Kidney epithelial cell (primary cell): ENCODE results near the gene CHCHD2. TPM values are rescaled to one million over a fixed set of nuclear protein-coding genes. Genes with fewer than 3 reads are reported as not detected.
"Not testable (repeated sequence)": the region's sequence is repeated elsewhere in the genome, so short reads cannot be mapped to it uniquely, and the experiment has no call there.

ENCODE experiments used
- DNase-seq: peaks from one replicate; pipeline ENCODE4 v3.0.0-alpha.2; 2010; ENCODE audit warnings: low read depth
- H3K27me3 ChIP-seq: 2 replicates; pipeline ENCODE4 v1.6.0; 2011; ENCODE audit warnings: low read length; ENCODE audit not compliant: control insufficient read depth, insufficient read depth
- H3K36me3 ChIP-seq: 2 replicates; pipeline ENCODE4 v1.5.1; 2011; ENCODE audit warnings: low read length; ENCODE audit not compliant: control insufficient read depth, insufficient read depth
- H3K4me3 ChIP-seq: 2 replicates; pipeline ENCODE4 v1.5.1; 2011; ENCODE audit warnings: low read depth, mild to moderate bottlenecking, control low read depth, low read length
- total RNA-seq: library from RNA; depleted of rRNA; stranded (reverse); fragments of >200 nt; gene quantifications from 2 replicates; pipeline ENCODE4 v1.2.3, GENCODE V29; 2015
- TF ChIP-seq, protein P1 (sequence below): IDR thresholded peaks from 2 replicates; pipeline ENCODE4 v1.5.1; 2011; ENCODE audit warnings: mild to moderate bottlenecking, moderate library complexity, low read length, control low read depth, inconsistent platforms; ENCODE audit not compliant: insufficient read depth, poor library complexity, severe bottlenecking

CHCHD2 gene
- total RNA-seq, 1 donor from 2014 or later: 687 TPM

DNA sequence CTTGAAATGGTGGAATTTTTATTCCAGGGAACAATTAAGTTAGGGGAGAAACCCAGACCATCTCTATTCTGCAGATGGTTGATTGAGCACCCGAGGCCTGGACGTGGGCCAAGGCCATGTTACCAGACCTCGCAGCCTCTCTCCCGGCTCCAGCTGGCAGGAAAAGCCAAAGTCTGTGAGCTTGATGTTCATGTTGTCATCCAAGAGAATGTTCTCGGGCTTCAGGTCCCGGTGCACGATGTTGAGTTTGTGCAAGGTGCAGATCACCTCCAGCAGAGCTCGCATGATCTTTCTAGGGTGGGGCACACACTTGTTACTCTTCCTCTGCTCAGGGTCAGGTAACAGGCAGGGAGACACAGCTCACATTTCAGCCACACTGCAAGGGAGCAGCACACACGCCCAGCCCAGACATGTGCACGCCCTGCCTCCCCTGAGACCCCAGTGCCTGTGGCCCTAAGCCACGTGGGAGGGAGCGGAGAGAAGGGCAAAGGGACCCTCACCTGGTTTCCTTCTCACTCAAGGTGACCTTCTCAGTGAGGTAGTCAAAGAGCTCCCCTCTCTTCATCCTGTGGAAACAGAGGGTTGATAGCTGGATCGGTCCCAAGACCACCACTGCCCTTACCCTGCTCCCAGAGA, 23.0 kb downstream of the CHCHD2 start:
- TF ChIP-seq, protein P1, sequence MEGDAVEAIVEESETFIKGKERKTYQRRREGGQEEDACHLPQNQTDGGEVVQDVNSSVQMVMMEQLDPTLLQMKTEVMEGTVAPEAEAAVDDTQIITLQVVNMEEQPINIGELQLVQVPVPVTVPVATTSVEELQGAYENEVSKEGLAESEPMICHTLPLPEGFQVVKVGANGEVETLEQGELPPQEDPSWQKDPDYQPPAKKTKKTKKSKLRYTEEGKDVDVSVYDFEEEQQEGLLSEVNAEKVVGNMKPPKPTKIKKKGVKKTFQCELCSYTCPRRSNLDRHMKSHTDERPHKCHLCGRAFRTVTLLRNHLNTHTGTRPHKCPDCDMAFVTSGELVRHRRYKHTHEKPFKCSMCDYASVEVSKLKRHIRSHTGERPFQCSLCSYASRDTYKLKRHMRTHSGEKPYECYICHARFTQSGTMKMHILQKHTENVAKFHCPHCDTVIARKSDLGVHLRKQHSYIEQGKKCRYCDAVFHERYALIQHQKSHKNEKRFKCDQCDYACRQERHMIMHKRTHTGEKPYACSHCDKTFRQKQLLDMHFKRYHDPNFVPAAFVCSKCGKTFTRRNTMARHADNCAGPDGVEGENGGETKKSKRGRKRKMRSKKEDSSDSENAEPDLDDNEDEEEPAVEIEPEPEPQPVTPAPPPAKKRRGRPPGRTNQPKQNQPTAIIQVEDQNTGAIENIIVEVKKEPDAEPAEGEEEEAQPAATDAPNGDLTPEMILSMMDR: no peak
- Histone ChIP-seq H3K36me3 (peaks cover 2% of the 10 kb centered on the region), H3K4me3 (no peak overlapping the region), H3K27me3 (no peaks in the 10 kb centered on the region)
- no peak for DNase-seq

DNA sequence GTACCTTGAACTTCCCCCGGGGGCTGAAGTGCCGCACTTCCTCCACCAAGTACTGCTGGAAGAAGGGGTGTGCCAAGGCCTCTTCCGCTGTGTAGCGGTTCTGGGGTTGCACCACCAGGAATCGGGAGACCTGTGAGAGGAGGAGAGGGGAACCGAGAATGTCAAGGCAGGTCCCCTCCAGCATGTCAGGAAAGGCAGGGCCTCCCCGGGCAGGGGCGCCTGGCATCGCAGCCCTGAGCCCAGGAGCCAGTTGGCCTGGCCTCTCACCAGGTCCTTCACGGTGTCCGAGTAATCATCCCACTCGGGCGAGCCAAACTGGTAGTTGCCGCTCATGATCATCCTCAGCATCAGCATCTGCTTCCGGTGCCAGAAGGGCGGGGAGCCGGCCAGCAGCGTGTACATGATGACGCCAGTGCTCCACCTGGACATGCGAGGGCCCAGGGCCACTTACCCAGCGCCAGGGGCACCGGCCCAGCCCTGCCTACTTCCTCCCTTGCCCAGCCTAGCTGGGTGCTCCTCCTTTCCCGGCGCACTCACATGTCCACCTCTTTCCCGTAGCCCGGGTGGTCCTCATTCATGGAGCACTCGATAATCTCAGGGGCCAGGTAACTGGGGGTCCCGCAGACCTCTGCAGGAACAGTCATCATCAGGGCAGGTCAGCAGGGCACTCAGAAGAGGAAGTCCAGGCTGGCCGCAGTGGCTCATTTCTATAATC, 24.5 kb downstream of the CHCHD2 start:
- no peak overlapping the region for H3K4me3 ChIP-seq
- no peaks in the 10 kb centered on the region for H3K27me3 ChIP-seq
- H3K36me3 ChIP-seq: peaks cover 2% of the 10 kb centered on the region
- DNase-seq: no peak
- TF ChIP-seq, protein P1: no peak

DNA sequence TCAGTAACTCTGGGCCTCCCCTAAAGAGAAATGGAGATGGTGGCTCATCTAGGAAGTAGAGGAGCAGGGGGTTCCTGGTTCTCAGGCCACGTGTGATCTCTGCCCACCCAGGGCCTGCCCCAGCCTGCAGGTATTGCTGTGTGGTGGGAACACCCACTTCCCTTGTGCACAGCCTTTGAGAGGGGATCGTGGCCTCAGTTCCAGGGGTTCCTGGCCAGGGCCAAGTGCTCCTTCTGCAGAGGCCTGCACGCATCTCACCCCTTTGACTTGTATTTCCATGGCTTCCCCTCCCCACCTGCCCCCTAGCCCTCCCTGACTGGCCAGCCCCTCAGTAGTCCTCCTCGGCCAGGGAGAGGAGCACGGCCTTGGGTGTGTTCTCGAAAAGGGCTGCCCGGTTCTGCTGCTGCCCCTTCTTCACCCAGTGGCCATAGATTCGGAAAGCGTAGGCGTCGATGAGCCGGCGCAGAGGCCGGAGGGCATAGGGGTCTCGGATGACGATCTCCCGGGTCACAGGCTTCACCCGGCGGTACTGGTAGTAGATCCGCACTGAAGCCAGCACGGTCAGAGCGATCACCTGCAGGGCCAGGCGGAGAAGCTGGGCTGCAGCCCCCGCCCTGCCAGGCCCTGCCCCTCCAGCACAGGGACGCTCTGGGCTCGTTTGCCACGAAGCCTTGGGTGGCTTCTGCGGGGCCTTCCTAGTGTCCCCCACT, 25.4 kb downstream of the CHCHD2 start:
- DNase-seq, H3K36me3 ChIP-seq, H3K4me3 ChIP-seq, H3K27me3 ChIP-seq: not testable (repeated sequence)

DNA sequence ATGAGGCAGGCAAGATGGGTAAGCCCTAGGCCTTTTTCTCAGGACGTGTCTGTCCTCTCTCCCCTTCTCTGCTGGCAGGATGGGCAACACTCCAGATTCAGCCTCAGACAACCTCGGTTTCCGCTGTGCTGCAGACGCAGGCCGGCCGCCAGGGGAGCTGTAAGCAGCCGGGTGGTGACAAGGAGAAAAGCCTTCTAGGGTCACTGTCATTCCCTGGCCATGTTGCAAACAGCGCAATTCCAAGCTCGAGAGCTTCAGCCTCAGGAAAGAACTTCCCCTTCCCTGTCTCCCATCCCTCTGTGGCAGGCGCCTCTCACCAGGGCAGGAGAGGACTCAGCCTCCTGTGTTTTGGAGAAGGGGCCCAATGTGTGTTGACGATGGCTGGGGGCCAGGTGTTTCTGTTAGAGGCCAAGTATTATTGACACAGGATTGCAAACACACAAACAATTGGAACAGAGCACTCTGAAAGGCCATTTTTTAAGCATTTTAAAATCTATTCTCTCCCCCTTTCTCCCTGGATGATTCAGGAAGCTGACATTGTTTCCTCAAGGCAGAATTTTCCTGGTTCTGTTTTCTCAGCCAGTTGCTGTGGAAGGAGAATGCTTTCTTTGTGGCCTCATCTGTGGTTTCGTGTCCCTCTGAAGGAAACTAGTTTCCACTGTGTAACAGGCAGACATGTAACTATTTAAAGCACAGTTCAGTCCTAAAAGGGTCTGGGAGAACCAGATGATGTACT, 26.7 kb downstream of the CHCHD2 start:
- no peak for DNase-seq
- Histone ChIP-seq H3K36me3 (peaks cover 2% of the 10 kb centered on the region), H3K27me3 (no peaks in the 10 kb centered on the region), H3K4me3 (no peak overlapping the region)
- TF ChIP-seq, protein P1: no peak

DNA sequence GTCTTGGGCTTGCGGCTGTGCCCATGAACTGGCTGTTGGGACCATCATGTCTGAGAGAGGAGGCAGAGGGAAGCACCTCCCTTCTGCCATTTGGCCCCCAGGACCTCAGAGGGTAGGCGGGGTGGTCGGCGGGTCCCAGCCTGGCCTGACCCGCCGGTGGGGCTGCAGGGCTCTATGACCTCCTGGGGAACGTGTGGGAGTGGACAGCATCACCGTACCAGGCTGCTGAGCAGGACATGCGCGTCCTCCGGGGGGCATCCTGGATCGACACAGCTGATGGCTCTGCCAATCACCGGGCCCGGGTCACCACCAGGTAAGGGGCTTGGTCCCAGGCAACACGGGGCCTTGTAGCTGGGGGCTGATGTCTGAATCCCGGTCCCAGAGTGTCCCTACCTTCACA, 28.1 kb downstream of the CHCHD2 start:
- TF ChIP-seq, protein P1: no peak
- peaks cover 2% of the 10 kb centered on the region for H3K36me3 ChIP-seq
- H3K27me3 ChIP-seq: no peaks in the 10 kb centered on the region
- no peak for DNase-seq
- no peak overlapping the region for H3K4me3 ChIP-seq

DNA sequence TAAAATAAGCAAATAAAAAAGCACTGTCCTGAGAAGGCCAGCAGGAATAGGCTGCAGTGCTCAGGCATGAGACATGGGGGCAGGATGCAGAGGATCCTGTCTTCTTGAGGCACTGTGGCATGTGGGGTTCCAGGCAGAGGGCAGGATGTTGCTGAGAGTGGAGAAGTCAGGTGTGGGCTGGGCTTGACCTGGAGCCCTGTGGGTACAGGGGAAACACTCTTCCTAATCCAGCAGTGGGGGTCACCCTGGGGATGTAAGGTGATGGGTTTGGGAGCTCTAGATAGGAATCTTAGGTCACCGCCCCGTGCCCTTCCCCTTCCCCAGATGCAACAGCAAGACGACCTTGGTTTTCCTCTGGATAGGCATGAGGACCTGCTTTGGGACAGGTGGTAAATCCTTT, 28.6 kb downstream of the CHCHD2 start:
- TF ChIP-seq, protein P1: no peak
- no peak for DNase-seq
- H3K36me3 ChIP-seq: peaks cover 2% of the 10 kb centered on the region
- H3K4me3 ChIP-seq: no peak overlapping the region
- no peaks in the 10 kb centered on the region for H3K27me3 ChIP-seq
